Psoas muscle (tissue), 8 donors: ENCODE results near the gene HMCN2. TPM values are rescaled to one million over a fixed set of nuclear protein-coding genes. Genes with fewer than 3 reads are reported as not detected.

Experiments used
- ATAC-seq, 4 donors: fragments of 200-7000 bp; cut with Tn5 transposase; one replicate each; pipeline ENCODE4 v1.9.1; 2020; ENCODE audit warnings: moderate library complexity in 3 of 4, mild to moderate bottlenecking in 2 of 4
- DNase-seq, 2 donors: peaks; one replicate each; pipeline ENCODE4 v3.0.0-alpha.2; 2020
- H3K27ac ChIP-seq: fragments of 200-600 bp; one replicate; pipeline ENCODE4 v1.8.0; 2022
- H3K27me3 ChIP-seq, 3 donors: fragments of 200-600 bp in 1 of 3; one replicate each; pipeline versions ENCODE4 v1.6.1 to v1.8.0; 2013 to 2022; ENCODE audit warnings: low read length in 2 of 3, mild to moderate bottlenecking in 2 of 3, moderate library complexity in 1 of 3; ENCODE audit not compliant: insufficient read depth in 3 of 3
- H3K36me3 ChIP-seq, 2 donors: fragments of 200-600 bp in 1 of 2; one replicate each; pipeline versions ENCODE4 v1.6.1 to v1.8.0; 2013 to 2022; ENCODE audit warnings: low read depth in 1 of 2, mild to moderate bottlenecking in 1 of 2, moderate library complexity in 1 of 2; ENCODE audit not compliant: insufficient read depth in 1 of 2
- H3K4me1 ChIP-seq: fragments of 200-600 bp; one replicate; pipeline ENCODE4 v1.8.0; 2022
- H3K4me3 ChIP-seq: fragments of 200-600 bp; one replicate; pipeline ENCODE4 v1.8.0; 2022; ENCODE audit warnings: mild to moderate bottlenecking
- H3K9me3 ChIP-seq: fragments of 200-600 bp; one replicate; pipeline ENCODE4 v1.8.0; 2022
- WGBS, 3 donors: extraction: QIAGEN DNeasy Blood & Tissue Kit; methylation state at CpG; one replicate each; pipeline versions ENCODE4 v1.1.6 to v1.1.7; 2013; 5-methylcytosine and 5-hydroxymethylcytosine counted together
- intact Hi-C, 2 donors: fragments of 100-400 bp; cut with DNase I; formaldehyde crosslinking; loops; one replicate each; pipeline versions ENCODE4 v1.11.0 to v1.14.2; 2022
- polyA plus RNA-seq, 3 donors: library from polyadenylated mRNA; stranded (reverse); fragments of 200-250 nt; gene quantifications; one replicate each; pipeline ENCODE4 v1.2.3, GENCODE V29; 2013
- total RNA-seq, 4 donors: library from RNA; stranded (reverse); fragmentation: NEBNext Ultra II Directional in 2 of 4; extraction: Animal tissue kit (Norgen Biotek cat#: 25700) in 2 of 4; gene quantifications; one replicate each; pipeline versions ENCODE4 v1.2.1 to v1.2.4, GENCODE V29; 2021 to 2023
- TF ChIP-seq, protein P1 (sequence below): fragments of 200-600 bp; IDR thresholded peaks from one replicate; pipeline ENCODE4 v1.8.0; 2022; ENCODE audit warnings: antibody characterized with exemption
- donor health status: healthy with polysubstance abuse.
- donor health status: DM: no; HTN: no; CAD: no; lungs with moderate emphysema.
- donor health status: Bipolar disorder and iron deficiency.
- donor health status: healthy.
- donor health status: DM: yes; HTN: yes; CAD: no.
- donor health status: DM: no; HTN: no; CAD: no.
- donor health status: DM: no; HTN: no; CAD: no.
- donor health status: DM: yes; HTN: yes; CAD: no.

HMCN2 gene
- total and polyA plus RNA-seq, 7 donors = 3.6 to 13.2 (median 6.7) TPM

DNA sequence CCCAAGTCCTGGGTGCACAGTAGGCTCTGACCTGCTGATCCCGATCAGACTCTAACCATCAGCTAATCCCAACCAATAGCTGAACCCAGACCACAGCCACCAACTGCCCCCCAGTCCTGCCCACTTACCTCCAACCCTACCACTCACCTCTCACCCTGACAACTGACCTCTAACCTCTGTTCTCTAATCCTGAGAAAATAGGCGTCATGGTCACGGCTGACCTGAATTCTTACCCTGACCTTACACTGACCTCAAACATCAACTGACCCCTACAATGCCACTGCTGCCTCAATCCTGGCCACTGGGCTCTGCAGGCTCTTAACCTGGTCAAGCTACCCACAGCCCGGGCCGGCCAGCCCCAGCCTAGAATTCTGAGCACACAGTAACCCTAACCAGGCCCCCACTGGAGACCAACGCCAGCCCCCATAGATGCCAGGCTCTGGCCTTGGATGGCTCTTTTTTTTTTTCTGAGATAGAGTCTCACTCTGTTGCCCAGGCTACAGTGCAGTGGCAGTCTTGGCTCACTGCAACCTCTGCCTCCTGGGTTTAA, 115.4 kb downstream of the HMCN2 start:
- intact Hi-C loops = no loop called here
- WGBS, 3 donors = 73 to 87% (median 75%) methylated on average over 6 of the region's 6 CpGs
- H3K27me3 ChIP-seq = peaks cover 0 to 5% (median 0%) of the 10 kb centered on the region in 3 donors
- ATAC-seq (no peak), DNase-seq (no peak)
- TF ChIP-seq, protein P1, sequence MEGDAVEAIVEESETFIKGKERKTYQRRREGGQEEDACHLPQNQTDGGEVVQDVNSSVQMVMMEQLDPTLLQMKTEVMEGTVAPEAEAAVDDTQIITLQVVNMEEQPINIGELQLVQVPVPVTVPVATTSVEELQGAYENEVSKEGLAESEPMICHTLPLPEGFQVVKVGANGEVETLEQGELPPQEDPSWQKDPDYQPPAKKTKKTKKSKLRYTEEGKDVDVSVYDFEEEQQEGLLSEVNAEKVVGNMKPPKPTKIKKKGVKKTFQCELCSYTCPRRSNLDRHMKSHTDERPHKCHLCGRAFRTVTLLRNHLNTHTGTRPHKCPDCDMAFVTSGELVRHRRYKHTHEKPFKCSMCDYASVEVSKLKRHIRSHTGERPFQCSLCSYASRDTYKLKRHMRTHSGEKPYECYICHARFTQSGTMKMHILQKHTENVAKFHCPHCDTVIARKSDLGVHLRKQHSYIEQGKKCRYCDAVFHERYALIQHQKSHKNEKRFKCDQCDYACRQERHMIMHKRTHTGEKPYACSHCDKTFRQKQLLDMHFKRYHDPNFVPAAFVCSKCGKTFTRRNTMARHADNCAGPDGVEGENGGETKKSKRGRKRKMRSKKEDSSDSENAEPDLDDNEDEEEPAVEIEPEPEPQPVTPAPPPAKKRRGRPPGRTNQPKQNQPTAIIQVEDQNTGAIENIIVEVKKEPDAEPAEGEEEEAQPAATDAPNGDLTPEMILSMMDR = no peak
- no peaks in the 10 kb centered on the region for H3K36me3 ChIP-seq
- H3K4me3 ChIP-seq = no peak overlapping the region
- H3K27ac ChIP-seq = no peak overlapping the region
- no peaks in the 10 kb centered on the region for H3K9me3 ChIP-seq
- no peaks in the 10 kb centered on the region for H3K4me1 ChIP-seq

DNA sequence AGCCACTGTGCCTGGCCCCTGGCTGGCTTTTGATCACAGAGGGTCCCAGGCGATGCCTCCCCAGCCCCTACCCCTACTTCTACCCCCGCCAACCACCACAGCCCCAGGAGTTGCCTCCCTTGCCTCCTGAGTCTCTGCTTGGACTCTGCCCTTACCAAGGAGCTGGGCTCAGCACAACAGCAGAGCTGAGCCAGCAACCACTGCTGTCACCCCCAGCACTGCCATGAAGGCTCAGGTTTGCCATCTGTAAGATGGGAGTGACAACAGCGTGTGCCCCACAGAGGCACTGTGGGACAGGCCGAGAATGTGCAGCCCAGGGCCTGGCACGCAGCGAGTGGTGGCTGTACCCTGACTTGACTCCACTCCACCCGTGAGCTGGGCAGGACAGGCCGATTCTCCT, 116.1 kb downstream of the HMCN2 start:
- 81 to 90% (median 85%) methylated on average over 8 of the region's 8 CpGs for WGBS, 3 donors
- Histone ChIP-seq H3K36me3 (no peaks in the 10 kb centered on the region), H3K4me3 (no peak overlapping the region), H3K27ac (no peak overlapping the region), H3K9me3 (no peaks in the 10 kb centered on the region), H3K27me3 (peaks cover 0 to 5% (median 0%) of the 10 kb centered on the region in 3 donors), H3K4me1 (no peaks in the 10 kb centered on the region)
- no peak for DNase-seq
- intact Hi-C loops = no loop called here
- ATAC-seq = no peak
- TF ChIP-seq, protein P1 = no peak

DNA sequence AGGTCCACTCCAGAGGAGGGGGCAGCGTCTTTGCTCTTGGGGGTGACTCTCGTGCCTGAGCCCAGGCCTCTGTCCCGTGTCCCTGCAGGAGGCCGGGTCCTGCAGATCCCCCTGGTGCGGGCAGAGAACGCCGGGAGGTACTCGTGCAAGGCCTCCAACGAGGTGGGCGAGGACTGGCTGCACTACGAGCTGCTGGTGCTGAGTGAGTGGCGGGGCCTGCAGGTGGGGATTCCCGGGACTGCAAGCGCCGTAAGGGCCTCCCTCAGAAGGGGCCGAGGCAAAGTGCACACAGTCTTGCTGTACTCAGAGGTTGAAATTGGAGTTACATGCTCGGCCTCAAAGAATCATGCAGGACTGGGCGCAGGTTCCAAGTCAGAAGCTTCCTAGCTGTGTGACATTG, 116.5 kb downstream of the HMCN2 start:
- H3K36me3 ChIP-seq = no peaks in the 10 kb centered on the region
- TF ChIP-seq, protein P1 = no peak

DNA sequence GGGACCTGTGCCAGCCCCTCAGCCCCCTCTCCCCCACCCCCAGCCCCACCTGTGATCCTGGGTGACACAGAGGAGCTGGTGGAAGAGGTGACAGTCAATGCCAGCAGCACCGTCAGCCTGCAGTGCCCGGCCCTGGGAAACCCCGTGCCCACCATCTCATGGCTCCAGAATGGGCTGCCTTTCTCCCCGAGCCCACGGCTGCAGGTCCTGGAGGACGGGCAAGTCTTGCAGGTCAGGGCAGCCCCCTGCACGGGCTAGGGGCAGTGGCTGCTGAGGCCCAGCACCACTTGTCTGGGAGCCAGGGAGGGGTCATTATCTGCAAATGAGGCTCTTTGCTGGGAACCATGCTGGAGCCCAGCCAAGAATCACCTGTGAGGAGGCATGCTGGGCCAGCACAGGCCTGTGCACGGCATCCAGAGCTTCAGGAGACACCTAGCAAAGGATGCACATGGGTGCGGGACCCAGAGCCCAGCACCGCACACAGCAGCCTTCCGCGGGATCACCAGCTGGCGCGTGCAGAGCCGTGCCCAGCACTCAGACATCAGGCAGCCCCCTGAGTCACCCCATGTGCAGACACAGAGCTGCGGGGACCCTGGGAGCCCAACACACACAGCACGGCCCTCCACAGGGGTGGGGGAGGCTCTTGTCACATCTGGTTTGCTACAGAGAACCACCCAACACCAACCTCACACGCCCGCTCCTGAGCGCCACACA, 117.2 kb downstream of the HMCN2 start:
- 87 to 95% (median 89%) methylated on average over 18 to 20 of the region's 20 CpGs for WGBS, 3 donors
- Histone ChIP-seq H3K36me3 (no peaks in the 10 kb centered on the region), H3K27me3 (peaks cover 0 to 1% (median 0%) of the 10 kb centered on the region in 3 donors), H3K4me1 (no peaks in the 10 kb centered on the region), H3K9me3 (no peaks in the 10 kb centered on the region), H3K27ac (no peak overlapping the region), H3K4me3 (no peak overlapping the region)
- DNase-seq = no peak
- intact Hi-C loops = no loop called here
- no peak for ATAC-seq
- TF ChIP-seq, protein P1 = no peak

More for the DNA sequence above, 116.5 kb downstream of the HMCN2 start:
- 77 to 81% (median 81%) methylated on average over 17 to 18 of the region's 18 CpGs for WGBS, 3 donors
- Histone ChIP-seq H3K4me1 (no peaks in the 10 kb centered on the region), H3K27me3 (peaks cover 0 to 5% (median 0%) of the 10 kb centered on the region in 3 donors), H3K9me3 (no peaks in the 10 kb centered on the region), H3K27ac (no peak overlapping the region), H3K4me3 (no peak overlapping the region)
- intact Hi-C loops = no loop called here
- DNase-seq (no peak), ATAC-seq (no peak)
